Left lung (tissue), 10 donors: Measurements from ENCODE around the gene RERE. TPM values are rescaled to one million over a fixed set of nuclear protein-coding genes. Genes with fewer than 3 reads are reported as not detected.

Experiments used
- ATAC-seq: fragments of 200-7000 bp; cut with Tn5 transposase; one replicate; pipeline ENCODE4 v1.9.1; 2020; ENCODE audit warnings: moderate library complexity
- DNase-seq, 4 donors: peaks; one replicate each; pipeline ENCODE4 v3.0.0-alpha.2; 2013 to 2020
- H3K27ac ChIP-seq, 2 donors: fragments of 200-600 bp; sonication (generic) in 1 of 2; one replicate each; pipeline versions ENCODE4 v1.5.0 to v1.8.0; 2020 to 2021
- H3K27me3 ChIP-seq, 2 donors: fragments of 200-600 bp; sonication (generic) in 1 of 2; one replicate each; pipeline versions ENCODE4 v1.5.0 to v1.8.0; 2020 to 2021
- H3K36me3 ChIP-seq, 2 donors: fragments of 200-600 bp; sonication (generic) in 1 of 2; one replicate each; pipeline versions ENCODE4 v1.5.0 to v1.8.0; 2020 to 2021
- H3K4me1 ChIP-seq, 2 donors: fragments of 200-600 bp; one replicate each; pipeline ENCODE4 v1.8.0; 2021
- H3K4me3 ChIP-seq, 2 donors: fragments of 200-600 bp; sonication (generic) in 1 of 2; one replicate each; pipeline versions ENCODE4 v1.5.0 to v1.8.0; 2020 to 2021; ENCODE audit warnings: mild to moderate bottlenecking in 1 of 2
- H3K9me3 ChIP-seq, 2 donors: fragments of 200-600 bp; sonication (generic) in 1 of 2; one replicate each; pipeline versions ENCODE4 v1.5.0 to v1.8.0; 2020 to 2021
- intact Hi-C, 2 donors: fragments of 100-400 bp; cut with DNase I; formaldehyde crosslinking; loops; one replicate each; pipeline versions ENCODE4 v1.11.2 to v1.14.2; 2022
- polyA plus RNA-seq, 6 donors: library from polyadenylated mRNA; unstranded; fragments of 120-200 nt; gene quantifications; one replicate each; pipeline ENCODE4 v1.2.1, GENCODE V29; 2013; ENCODE audit not compliant: insufficient read length in 6 of 6
- total RNA-seq, 2 donors: library from RNA; stranded (reverse); fragmentation: NEBNext Ultra II Directional; extraction: Animal tissue kit (Norgen Biotek cat#: 25700); gene quantifications; one replicate each; pipeline ENCODE4 v1.2.1, GENCODE V29; 2021
- TF ChIP-seq, protein P1 (sequence below), 2 donors: fragments of 200-600 bp; sonication (generic) in 1 of 2; IDR thresholded peaks; one replicate each; pipeline versions ENCODE4 v1.5.0 to v1.8.0; 2021; ENCODE audit warnings: antibody characterized with exemption in 2 of 2
- donor health status: DM: no; HTN: yes; CAD: no.
- donor health status: DM: no; HTN: no; CAD: no.

Gene RERE
- total and polyA plus RNA-seq, 8 donors: 73.3 to 135 (median 130) TPM

DNA sequence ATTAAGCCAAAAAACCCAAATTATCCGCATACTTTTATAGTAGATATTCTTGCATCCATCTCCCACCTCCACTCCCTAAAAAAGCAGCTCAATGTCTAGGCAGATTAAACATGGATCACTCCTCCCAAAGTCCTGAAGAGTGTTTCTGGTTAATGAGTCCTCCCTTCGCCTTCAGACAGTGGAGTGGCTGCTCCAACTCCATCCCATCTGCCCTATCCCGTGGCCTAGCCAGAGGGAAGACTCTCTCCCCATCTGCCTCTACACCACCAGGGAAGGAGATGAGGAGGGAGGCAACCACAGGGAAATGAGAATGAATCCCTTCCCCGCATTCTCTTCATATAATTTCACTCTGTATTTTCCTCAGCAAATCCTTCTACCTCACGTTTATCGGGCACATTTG lies 395.7 kb downstream of the RERE start:
- peaks cover 0 to 14% of the 10 kb centered on the region in 2 donors for H3K36me3 ChIP-seq
- H3K27me3 ChIP-seq: no peaks in the 10 kb centered on the region
- H3K27ac ChIP-seq: peak overlapping the region; percentile 96 to 98
- peak overlapping the region; percentile 63 to 71 for H3K4me3 ChIP-seq
- TF ChIP-seq, protein P1, sequence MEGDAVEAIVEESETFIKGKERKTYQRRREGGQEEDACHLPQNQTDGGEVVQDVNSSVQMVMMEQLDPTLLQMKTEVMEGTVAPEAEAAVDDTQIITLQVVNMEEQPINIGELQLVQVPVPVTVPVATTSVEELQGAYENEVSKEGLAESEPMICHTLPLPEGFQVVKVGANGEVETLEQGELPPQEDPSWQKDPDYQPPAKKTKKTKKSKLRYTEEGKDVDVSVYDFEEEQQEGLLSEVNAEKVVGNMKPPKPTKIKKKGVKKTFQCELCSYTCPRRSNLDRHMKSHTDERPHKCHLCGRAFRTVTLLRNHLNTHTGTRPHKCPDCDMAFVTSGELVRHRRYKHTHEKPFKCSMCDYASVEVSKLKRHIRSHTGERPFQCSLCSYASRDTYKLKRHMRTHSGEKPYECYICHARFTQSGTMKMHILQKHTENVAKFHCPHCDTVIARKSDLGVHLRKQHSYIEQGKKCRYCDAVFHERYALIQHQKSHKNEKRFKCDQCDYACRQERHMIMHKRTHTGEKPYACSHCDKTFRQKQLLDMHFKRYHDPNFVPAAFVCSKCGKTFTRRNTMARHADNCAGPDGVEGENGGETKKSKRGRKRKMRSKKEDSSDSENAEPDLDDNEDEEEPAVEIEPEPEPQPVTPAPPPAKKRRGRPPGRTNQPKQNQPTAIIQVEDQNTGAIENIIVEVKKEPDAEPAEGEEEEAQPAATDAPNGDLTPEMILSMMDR (IDR thresholded peaks at IDR 0.05): no peak
- peak; percentile 5 for ATAC-seq
- H3K9me3 ChIP-seq: no peaks in the 10 kb centered on the region
- DNase-seq: no peak
- H3K4me1 ChIP-seq: peaks cover 39 to 87% of the 10 kb centered on the region in 2 donors
- intact Hi-C loops: no loop called here

DNA sequence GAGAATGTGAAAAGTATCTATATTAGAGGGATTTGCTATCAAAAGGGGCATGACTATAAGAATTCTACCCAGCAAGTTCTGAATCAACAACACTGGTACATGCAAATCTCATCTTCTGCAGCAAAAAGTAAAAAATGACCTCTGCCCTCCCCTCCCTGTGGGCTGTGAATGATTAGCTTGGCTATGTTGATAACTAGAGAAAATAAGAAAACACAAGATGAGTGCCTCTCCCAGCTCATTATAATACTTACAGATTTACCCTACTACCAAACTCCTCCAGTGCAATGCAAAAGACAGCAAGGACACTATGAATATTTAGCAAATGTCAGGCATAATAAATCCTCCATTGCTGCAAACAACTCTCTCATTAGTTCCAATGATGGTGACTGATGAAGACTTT lies 397.1 kb downstream of the RERE start:
- no peaks in the 10 kb centered on the region for H3K27me3 ChIP-seq
- H3K4me1 ChIP-seq: peaks cover 41 to 81% of the 10 kb centered on the region in 2 donors
- peak overlapping the region in 1 of 2 donors; percentile 71 for H3K4me3 ChIP-seq
- no peak for DNase-seq
- H3K9me3 ChIP-seq: no peaks in the 10 kb centered on the region
- H3K27ac ChIP-seq: no peak overlapping the region
- TF ChIP-seq, protein P1 (IDR thresholded peaks at IDR 0.05): no peak
- ATAC-seq: no peak
- intact Hi-C loops: no loop called here
- peaks cover 0 to 18% of the 10 kb centered on the region in 2 donors for H3K36me3 ChIP-seq

DNA sequence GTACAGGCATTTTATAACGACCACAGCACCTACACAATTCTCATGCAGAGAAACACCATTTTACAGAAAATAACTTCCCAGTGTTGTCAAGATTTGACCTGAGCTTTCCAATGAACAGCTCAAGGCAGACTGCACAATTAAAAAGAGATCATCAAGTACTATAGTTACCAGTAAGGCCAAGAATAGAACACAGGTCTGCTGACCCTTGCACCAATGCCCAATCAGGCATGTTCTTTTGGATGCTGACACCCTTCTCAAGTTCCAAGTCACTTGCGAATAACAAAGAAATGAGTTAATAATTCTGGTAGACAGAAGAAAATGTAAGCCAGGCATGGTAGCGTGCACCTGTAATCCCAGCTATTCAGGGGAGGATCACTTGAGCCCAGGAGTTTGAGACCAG lies 397.6 kb downstream of the RERE start:
- H3K27ac ChIP-seq: no peak overlapping the region

DNA sequence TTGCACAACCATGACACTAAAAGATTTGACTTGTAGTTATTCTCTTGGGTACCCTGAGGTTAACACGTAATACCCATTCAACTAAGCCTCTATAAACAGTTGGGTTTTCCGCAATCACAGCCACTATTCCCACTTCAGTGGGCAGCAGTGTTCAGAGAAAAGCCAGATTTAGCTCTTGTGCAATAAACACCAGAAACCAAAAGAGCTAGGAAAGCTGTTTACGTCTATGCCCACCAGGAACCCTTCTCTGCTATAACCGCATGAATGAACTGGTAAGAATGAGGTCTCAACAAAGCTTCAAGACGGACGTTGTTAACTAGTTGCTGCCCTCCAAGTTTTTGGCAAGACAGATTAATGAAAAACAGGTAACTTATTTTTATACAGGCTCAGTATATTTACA lies 398.3 kb downstream of the RERE start:
- Histone ChIP-seq H3K9me3 (no peaks in the 10 kb centered on the region), H3K36me3 (peaks cover 0 to 21% of the 10 kb centered on the region in 2 donors), H3K27ac (peak overlapping the region; percentile 2 to 56), H3K27me3 (no peaks in the 10 kb centered on the region), H3K4me1 (peaks cover 32 to 81% of the 10 kb centered on the region in 2 donors), H3K4me3 (no peak overlapping the region)
- TF ChIP-seq, protein P1 (IDR thresholded peaks at IDR 0.05): no peak
- ATAC-seq (no peak), DNase-seq (no peak)
- intact Hi-C loops: no loop called here

More for the DNA sequence above, 397.6 kb downstream of the RERE start:
- Histone ChIP-seq H3K4me1 (peaks cover 39 to 81% of the 10 kb centered on the region in 2 donors), H3K27me3 (no peaks in the 10 kb centered on the region), H3K4me3 (no peak overlapping the region), H3K9me3 (no peaks in the 10 kb centered on the region), H3K36me3 (peaks cover 0 to 18% of the 10 kb centered on the region in 2 donors)
- intact Hi-C loops: no loop called here
- TF ChIP-seq, protein P1 (IDR thresholded peaks at IDR 0.05): no peak
- ATAC-seq (no peak), DNase-seq (no peak)

DNA sequence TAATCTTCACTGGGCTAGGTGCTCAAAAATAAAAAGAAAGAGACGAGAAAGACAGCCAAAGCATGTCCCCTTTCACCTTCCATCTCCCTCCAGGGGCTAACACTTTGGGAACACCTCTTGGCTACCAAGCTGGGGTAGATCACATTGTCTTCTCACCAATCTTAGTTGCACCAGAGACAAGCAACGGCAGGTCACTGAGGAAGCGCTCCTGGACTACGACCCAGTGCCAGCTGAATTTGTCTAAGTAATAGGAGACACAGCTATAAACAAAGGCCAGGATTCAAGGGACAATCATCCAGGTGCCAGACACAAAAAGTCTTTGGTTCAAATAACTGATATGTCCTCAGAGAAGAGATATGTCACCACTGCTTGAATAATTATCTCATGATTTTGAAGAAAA lies 399.1 kb downstream of the RERE start:
- H3K27me3 ChIP-seq: no peaks in the 10 kb centered on the region
- peaks cover 31 to 81% of the 10 kb centered on the region in 2 donors for H3K4me1 ChIP-seq
- H3K36me3 ChIP-seq: peaks cover 0 to 30% of the 10 kb centered on the region in 2 donors
- H3K9me3 ChIP-seq: no peaks in the 10 kb centered on the region
- H3K4me3 ChIP-seq: no peak overlapping the region
- H3K27ac ChIP-seq: peak overlapping the region; percentile 20 to 56
- DNase-seq (no peak), ATAC-seq (no peak)
- TF ChIP-seq, protein P1 (IDR thresholded peaks at IDR 0.05): no peak
- intact Hi-C loops: no loop called here
